HG03103 (cell line): ENCODE data around the gene PRKAA1.
A peak's percentile ranks its signal among the peaks of the same experiment; 100 is the strongest.

Experiments used
- ATAC-seq: cut with Tn5 transposase; IDR thresholded peaks from one replicate; pipeline ENCODE4 v1.9.1; 2021; ENCODE audit warnings: low read depth; ENCODE audit not compliant: unreplicated experiment

PRKAA1 gene

DNA sequence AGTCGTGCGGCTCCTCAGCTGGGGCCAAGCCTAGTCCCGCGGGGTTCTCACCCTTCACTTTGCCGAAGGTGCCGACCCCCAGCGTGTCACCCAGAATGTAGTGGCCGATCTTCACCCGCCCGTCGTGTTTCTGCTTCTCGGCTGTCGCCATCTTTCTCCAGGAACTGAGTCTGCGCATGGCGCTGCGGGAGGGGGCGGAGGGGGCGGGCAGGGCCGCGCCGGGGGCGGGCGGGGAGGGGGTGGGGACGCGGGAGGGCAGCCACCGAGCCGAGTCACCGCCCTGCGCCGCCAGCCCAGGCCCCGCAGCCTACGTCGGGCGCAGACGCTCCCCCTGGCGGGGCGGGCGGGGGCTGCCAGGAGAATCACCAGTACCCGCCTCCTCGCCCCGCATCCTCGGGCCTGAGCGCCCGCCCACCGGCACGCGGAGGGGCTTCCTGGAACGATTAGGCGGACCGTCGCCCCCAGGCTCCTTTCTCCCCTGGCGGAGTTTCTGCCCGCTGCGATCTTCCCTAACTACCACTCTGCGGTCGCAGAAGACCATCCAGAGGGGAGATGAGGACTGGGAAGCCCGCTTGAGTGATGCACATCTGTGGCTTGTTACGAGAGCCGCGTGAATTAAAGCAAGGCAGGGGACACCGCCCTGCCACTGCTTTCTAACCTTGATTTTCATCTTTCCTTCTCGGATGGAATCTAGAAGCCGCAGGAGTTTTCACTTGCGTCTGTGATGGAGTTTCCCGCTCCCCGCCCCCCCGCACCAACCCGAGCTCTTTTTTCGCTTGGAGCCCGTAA lies at the start of gene PRKAA1:
Gene PRKAA1 (minus strand): TSS at position 363 of the 789 bp plus-strand sequence. CDS start 185 bp downstream, at position 178.
- ATAC-seq = peak; percentile 97

DNA sequence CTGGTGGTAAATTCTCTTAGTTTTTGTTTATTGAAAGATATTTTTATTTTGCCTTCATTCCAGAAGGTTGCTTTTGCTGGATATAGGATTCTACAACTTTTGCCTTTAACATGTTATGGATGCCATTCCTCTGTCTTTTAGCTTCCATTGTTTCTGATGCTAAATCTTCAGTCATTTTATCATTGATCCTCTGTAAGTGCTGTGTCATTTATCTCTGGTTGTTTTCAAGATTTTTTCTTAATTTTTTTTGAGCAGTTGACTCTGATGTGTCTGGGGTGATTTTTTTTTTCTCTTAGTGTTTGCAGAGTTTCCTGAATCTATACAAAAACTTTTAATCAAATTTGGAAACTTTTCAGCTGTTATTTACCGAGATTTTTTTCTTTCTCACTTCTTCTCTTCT lies 49.4 kb upstream of the PRKAA1 start:
- ATAC-seq = no peak

DNA sequence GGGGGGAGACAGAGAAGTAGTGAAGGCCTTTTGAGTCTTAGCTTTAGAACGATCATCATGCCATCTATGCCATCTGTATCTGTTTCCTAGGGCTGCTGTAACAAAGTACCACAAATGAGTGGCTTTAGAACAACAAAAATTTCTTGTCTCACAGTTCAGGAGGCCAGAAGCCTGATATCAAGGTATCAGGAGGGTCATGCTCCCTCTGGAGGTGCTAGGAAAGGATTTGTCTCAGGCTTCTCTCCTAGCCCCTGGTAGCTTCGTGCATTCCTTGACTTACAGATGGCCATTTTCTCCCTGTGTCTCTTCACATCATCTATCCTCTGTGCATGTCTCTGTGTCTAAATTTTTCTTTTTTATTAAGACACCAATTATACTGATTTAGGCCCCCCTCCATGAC lies 48.2 kb upstream of the PRKAA1 start:
- ATAC-seq = no peak

DNA sequence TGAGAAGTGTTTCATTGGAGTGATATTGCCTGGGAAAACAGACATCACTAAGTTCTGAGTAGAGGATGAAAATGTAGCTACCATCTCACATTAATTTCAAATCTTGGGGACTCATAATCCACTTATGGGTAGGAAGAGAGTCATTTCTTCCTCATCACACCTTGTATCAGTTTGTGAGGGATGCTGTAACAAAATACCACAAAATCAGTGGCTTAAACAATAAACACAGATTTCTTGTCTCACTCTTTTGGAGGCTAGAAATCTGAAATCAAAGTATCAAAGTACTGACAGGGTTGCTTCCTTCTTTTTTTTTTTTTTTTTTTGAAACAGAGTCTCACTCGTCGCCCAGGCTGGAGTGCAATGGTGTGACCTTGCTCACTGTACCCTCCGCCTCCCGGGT lies 46.4 kb upstream of the PRKAA1 start:
- ATAC-seq = no peak

DNA sequence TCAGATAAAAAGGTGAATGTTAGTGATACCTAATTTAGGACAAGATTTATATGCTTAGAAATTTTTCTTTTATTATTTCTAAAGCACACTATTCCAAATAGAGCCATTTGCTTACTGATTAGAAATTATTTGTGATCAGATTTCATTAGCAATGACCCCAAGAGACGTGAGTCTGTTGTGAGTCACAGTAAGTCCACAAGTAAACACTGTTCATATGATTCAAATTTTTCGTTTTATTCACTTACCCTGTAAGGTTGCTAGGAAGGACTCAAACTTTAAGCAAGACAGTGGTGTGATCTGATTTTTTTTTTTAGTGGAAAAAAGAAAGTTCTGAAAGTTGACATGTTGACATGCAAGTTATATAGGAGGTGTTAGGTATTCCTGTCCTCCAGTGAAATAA lies 44.2 kb upstream of the PRKAA1 start:
- ATAC-seq = no peak

DNA sequence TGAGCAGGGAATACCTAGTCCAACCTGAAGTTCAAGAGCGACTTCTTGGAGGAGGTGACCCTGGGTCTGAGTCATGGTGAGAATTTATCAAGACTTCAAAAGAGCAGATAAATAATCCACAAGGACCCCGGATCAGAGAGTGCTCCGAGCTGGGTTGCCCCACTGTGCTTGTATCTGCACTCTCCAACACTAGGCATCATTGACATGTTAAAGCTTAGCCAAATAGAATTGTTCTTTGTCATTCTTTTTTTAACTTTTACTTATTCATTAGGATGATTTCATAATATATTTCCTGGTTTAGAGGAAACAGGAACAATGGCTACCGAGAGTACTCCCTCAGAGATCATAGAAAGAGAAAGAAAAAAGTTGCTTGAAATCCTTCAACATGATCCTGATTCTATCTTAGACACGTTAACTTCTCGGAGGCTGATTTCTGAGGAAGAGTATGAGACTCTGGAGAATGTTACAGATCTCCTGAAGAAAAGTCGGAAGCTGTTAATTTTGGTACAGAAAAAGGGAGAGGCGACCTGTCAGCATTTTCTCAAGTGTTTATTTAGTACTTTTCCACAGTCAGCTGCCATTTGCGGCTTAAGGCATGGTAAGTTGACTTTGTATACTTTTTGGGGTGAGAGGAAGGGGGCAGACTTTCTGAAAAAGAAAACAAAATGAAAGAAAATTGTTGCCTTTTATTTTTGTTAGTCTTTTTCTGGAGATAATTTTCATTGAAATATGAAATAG lies 43.1 kb upstream of the PRKAA1 start, which contains the start of gene CARD6:
Gene CARD6 (plus strand): TSS at position 300 of the 738 bp plus-strand sequence. CDS start 16 bp downstream, at position 316.
- ATAC-seq = peak; percentile 43

DNA sequence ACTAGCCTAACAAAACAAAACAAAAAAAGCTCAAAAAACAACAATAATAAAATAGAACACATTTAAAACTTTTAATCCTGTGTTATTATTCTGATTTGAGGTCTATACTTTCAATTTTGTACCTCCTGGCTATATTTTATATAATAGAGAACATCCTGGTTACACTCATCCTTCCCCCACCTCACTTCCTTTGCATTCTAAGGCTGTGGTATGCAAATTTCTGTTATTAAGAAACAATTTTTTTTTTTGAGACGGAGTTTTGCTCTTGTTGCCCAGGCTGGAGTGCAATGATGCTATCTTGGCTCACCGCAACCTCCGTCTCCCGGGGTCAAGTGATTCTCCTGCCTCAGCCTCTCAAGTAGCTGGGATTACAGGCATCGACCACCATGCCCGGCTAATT lies 39.9 kb upstream of the PRKAA1 start:
- ATAC-seq = no peak

DNA sequence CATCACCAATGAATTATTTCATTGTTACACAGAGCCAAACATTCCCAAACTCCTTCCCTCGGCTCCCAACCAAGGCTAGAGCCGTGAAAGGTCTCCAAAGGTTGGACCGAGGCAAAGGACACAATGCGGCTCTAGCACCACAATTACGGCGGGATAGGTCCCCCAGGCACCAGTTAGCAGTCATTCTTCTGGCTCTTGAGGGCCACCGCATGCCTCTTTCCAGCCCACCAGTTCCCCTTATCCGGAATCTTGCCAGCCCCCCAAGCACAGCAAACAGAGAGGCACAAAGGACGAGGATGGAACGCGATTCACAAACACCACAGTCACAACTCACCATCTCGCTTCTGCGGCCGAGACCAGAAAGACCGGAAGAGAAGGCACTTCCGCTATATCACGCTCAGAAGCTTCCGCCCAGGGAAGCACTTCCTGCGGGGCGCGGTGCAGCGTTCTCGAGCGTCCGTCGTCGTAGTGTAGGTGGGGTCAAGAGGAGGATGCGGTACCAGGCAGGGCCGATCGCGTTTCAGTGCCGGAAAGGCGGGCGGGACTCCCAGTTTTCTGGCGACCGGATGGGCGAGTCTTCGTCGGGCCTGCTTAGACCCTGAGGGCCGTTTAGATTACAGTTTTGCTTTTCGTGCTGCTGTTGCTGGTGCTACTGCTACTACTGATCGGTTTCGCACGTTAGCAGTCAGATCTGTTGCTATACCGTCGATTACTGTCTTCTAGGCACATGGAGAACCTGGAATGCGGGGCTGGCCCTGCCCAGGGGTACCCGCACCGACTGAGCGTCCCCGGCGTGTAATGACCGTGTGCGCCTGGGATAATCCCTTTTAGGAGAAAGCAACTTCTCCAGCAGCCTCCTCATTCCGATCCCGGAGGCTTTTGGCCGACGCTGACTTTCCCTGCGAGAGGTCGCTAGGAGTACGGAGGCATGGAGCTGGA lies 36.9 kb upstream of the PRKAA1 start, which contains the start of gene RPL37:
Gene RPL37 (minus strand): TSS at position 374 of the 939 bp plus-strand sequence. CDS start 37 bp downstream, at position 337.
- peak; percentile 96 for ATAC-seq

DNA sequence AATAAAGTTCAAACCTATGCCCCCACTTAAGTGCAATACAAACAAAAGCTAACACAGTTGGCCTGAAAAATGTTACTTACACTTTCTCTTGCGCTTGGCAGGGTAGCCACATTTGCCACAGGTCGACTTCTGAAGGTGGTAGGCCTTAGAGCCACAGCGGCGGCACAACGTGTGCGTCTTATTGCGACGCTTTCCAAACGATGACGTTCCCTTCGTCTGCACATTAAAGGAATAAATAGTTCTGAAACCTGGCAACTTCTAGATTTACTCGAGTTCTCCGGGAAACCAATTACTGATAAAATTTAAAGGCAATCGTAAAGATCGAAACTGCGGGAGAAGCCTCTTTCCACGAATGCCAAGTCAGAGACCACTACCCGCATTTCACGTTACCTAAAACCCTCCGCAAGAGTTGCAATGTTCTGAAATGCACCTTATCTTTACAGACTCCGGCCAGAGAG lies 36.2 kb upstream of the PRKAA1 start:
- no peak for ATAC-seq

DNA sequence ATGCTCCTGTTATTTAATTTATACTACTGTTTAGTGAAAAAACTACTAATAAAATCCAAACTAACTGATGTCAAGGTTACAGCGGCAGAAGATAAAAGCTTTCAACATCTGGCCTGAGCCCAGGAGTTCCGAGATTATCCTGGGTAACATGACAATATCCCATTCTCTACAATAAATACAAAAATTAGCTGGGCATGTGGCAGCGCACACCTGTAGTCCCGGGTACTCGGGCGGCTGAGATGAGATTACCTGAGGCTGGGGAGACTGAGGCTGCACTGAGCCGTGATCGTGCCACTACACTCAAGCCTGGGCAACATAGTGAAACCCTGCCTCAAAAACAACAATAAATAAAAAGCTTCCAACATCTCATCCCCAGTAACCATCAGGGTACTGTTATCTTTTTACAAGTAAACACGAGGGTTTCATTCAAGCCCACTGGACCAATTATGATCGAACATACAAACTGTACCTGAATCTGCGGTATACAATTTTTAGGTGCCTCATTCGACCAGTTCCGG lies 35.6 kb upstream of the PRKAA1 start:
- no peak for ATAC-seq

DNA sequence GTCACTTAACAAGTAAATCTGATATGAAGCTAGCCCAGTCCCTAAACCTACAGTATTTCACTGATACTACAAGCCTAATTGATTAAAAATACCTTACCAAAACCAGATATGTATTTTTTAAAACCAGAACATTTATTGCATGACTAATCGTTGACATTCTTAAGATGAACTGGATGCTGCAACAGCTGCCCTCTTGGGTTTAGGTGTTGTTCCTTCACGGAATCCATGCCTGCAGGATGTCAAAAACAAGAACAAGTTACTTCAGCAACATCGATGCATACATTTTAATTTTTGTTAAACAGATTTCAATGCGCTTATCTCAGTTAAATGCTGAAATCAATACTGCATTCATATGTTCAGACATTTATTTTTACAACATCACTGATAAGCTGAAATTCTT lies 34.2 kb upstream of the PRKAA1 start:
- ATAC-seq = no peak

DNA sequence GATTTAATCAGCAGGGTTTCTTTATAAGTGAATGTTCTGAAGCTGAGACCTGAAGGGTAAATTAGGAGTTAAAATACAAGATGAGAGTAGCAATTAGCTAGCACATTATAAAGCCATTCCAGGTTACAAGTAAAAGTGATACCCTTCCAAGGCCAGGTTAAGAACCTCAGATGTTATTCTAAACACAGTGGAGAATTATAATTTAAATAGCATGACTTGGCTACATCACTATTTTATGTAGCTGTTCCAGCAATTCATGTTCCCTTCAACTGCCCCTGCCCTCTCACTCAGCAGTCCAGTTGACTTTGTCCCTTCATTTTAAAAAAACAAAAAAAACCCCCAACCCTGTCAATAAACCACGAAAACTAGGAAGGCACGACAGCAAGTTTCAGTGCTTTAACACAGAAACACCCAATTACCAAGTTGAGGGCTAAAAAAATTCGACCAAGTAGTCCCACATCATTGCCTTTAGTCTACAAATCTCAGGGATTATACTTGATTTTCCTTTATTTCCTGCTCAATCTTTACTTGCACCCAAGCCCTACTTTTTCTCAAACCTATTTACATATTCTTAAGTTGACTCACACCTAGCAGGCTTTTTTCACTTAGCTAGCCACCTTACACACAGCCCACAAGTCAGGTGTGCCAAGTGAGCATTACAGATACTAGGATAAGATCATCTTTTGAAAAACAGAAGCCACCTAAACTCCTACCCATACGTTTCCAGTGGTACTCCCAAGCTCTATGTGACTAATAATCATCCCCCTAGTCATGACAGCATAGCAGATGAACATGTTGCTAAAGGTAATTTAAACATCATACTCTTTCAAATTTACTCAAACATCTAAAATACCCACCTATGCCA lies 33.4 kb upstream of the PRKAA1 start:
- no peak for ATAC-seq

DNA sequence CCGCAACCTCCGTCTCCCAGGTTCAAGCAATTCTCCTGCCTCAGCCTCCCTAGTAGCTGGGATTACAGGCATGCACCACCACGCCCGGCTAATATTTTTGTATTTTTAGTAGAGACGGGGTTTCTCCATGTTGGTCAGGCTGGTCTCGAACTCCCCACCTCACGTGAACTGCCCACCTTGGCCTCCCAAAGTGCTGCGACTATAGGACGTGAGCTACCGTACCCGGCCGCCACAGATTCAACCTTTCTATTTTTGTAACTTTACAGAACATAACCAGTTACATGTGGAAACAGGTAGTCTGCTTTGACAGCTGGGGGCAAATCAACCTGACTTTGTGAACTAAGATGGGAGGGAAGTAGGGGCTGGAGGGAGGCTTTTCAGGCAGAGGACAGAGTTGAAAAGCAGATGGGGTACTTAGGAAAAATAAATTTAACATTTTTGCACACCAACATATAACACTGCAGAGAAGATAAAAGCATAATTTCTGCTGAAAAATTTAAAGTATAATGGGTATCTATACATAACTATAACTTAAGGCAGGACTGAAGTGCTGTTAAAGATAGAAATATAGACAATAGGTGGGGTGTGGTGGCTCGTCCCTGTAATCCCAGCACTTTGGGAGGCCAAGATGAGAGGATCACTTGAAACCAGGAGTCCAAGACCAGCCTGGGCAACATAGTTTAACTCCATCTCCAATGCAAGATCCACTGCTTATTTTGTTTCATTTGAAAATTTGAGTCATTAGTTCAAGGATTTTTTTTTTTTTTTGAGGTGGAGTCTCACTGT lies 31.8 kb upstream of the PRKAA1 start:
- ATAC-seq = no peak

DNA sequence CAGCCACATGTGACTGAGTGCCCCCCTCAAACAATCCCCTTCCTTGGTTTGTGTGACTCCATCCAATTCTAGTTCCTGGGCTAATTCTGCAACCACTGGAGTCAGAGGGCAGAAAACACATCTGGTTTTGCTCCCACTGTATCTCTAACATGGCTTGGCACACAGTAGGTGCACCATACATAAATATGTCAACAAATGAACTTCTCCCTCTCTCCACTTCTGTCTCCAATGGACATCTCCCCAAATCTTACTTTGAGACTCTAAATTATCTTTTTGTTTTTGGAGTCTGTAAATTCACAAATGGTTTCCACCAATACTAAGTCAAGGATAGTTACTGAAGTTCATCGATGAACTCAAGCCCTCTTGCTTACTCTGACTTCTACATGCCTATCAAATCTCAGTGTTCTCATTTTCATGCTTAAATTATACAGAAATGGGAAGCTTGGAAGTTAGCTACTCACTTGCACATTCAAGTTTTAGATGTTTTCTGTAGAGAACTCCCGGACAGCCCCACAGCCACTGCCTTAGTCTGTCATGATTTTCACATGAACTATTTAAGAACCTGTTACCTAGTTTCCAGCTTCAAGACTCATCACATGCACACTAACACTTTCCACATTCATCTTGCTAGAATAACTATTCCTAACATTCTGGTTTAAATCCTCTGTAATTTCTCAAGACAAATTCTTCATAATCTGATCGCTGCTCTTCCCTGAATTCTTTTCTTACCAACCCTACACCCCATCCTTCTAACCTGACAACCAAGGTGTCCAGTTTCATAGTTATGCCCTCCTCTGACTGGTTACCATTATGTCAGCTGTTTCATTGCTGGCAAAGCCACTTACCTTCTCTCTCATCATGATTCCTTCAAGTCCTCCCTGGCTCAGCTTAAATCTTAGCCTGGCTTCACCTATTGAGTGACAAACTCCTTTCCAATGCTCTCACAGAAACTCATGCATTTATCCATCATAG lies 30.8 kb upstream of the PRKAA1 start:
- no peak for ATAC-seq

DNA sequence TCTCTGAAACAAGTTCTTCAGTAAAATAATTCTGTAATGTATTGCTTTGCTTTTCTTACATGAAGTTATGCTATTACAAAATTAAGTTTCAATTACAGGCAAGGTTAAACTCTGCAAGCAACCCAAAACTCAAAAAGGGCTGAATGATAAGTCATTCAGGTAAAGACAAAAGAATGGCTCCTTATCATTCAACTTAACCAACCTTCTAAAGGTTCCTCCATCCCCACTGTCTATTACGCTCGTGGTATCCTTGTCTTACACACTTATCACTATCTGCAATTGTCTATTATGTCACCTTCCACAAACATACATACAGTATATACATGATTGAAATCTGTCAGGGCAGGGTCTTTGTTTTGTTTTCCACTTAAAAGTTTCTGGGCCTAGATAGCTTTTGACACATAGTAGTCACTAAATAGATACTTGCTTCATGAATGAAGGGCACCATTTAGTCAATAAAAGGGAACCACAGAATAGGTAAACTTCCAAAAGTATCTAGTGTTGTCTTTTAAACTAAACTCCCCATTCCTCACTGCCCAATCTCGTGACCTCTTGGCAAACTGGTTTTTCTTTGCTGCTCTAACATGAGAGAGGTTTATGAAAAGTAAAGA lies 30.0 kb upstream of the PRKAA1 start:
- ATAC-seq = no peak

DNA sequence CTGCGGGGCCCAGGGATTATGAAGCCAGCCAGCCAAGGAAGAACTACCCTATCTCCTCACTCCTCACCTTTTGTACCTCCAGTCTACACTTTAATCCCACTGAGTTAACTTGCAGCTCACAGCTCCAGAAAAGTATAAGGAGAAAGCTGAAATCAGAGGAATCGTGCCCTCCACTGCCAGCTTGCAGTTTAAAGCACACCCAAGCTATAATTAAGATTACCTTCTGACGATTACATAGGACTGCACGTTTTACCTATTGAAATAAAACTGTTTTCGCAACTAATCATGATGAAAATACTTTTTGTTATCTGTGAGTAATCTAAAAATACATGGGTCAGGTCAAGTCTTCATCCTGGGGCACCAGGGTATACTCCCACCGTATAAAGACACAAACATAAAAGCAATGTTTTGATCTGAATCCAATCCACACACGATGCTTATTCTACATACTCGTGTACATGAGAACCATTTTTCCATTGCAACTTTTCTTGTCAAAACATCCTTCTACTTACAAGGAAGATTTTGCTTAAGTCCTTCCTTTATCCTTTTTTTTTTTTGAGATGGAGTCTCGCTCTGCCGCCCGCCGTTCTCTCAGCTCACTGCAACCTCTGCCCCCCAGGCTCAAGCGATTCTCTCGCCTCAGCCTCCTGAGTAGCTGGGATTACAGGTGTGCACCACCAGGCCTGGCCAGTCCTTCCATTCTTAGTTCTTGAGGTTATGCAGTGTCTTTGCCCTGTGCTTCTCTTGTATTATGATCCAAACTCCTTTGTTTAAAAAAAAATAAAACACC lies 29.2 kb upstream of the PRKAA1 start:
- ATAC-seq = no peak
